Measurements from ENCODE around the gene IL17REL.
A peak's percentile ranks its signal among the peaks of the same experiment; 100 is the strongest.

Gene IL17REL

DNA sequence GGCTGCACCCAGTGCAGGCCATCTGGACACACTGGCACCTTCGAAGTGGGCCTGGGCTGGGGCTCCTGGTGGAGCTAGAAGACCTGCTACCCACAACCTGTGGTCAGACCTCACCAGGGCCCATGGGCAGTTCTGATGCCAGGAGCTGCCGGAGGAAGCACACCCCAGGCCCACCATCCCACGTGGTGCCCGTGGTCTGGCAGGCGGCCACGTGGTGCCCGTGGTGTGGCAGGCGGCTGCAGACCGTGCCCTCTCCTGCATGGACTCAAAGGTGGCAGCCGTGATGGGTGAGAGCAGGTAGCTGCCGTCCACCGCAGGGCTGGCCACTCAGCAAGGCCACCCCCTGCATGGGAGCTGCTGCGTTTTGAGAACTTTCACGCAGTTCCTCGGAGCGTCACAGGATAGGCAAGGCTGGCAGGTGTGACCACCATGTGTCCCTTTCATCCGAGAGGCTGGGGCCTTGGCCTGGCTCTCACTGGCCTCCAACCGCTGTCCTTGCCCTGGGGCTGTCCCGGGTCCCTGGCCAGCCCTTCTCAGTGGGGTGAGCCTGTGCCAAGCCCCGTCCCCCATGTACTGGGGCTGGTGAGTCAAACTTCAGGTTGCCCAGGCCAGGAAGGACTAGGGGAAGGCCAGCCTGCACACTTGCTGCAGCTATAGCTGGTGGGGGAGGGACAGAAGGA lies 3.9 kb upstream of the IL17REL start:
- DNase-seq (ENCODE audit: insufficient read length, low spot score) = no peak
- peak; percentile 63 for FAIRE-seq
- TF ChIP-seq POU2F2 (IDR thresholded peaks at IDR 0.05; ENCODE audit: low read depth, low read length) (no peak), SPI1 (IDR thresholded peaks at IDR 0.05; ENCODE audit: low read depth, low read length) (no peak), PAX5 (IDR thresholded peaks at IDR 0.05; ENCODE audit: insufficient read depth, low read length, severe bottlenecking) (no peak), POLR2AphosphoS5 (IDR thresholded peaks at IDR 0.05; ENCODE audit: low read depth, low read length) (no peak), POLR2A (IDR thresholded peaks at IDR 0.05; ENCODE audit: low read depth, low read length) (no peak), TAF1 (IDR thresholded peaks at IDR 0.05; ENCODE audit: low read depth, low read length) (no peak)

DNA sequence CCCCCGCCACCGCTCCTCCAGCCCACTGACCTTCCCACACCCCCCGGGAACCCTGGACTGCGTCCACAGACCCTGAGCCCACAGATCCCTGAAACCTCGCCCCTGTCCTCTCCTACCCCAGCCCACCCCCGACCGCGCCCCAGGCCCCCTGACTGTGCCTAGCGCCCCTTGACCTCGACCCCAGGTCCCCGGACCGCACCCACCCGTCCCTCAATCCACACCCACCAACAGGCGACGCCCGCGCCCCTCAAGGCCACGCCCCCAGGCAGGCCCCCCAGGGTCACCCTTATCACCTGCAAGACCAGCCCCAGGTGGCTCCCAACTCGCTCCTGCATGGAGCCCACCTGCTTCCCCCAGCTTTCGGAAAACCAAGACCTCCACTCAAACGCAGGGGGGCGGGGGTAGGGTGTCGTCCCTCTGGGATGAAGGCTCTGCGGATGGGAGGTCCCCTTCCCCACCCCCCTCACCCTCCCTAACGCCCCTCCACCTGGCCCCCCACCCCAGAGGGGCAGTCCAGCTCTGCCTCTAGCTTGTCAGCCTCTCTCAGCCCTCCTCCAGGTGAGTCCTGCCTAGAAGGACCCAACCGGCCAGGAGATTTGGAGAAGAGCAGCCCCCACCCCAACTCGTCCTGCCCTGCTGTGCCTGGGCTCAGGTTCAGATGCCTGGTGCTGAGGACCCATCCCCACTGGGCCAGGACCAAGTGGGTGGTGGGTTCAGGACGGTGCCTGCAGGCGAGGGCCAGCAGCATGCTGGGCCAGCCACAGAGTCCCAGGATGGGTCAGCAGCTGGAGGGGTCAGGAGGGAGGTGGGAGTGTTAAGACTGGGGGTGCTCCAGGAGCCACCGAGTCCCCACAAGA lies 3.1 kb upstream of the IL17REL start:
- DNase-seq (ENCODE audit: insufficient read length, low spot score) (peak; percentile 27), FAIRE-seq (no peak)
- TF ChIP-seq PAX5 (IDR thresholded peaks at IDR 0.05; ENCODE audit: insufficient read depth, low read length, severe bottlenecking) = no peak
- TF ChIP-seq SPI1 (IDR thresholded peaks at IDR 0.05; ENCODE audit: low read depth, low read length) = no peak
- no peak for TF ChIP-seq POLR2A (IDR thresholded peaks at IDR 0.05; ENCODE audit: low read depth, low read length)
- no peak for TF ChIP-seq POLR2AphosphoS5 (IDR thresholded peaks at IDR 0.05; ENCODE audit: low read depth, low read length)
- no peak for TF ChIP-seq POU2F2 (IDR thresholded peaks at IDR 0.05; ENCODE audit: low read depth, low read length)
- TF ChIP-seq TAF1 (IDR thresholded peaks at IDR 0.05; ENCODE audit: low read depth, low read length) = no peak

DNA sequence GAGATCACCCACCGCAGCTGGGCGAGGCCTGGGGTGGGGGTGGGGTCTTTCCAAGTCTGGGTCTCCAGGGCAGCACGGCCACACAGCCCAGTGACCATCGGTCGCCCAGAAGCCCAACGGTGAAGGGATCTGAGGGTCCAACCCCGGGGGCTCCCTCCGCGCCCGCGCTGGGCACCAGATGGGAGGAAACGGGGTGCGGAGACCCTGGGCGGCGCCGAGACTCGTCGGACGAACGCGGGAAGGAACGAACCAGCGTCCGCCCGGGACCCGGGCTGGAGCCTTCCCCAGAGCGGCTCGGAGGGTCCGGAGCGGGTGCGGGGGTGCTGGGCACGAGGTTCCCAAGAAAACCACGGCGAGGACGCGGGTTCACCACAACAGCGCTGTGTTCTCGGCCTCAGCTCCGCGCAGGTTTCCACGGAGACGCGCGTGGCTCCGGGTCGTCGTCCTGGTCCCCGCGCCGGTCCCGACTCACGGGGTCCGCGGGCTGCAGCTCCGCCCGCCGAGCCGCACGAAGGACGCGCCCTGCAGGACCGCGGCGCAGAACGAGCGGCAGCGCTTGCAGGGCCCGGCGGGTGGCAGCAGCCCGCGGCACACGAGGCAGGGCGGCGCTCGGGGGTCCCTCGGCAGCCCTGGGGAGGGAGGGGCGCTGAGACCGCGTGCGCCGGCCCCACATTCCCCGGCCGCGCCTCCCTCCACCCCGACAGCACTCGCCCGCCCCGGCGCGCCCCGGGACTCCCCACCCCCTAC lies 2.3 kb upstream of the IL17REL start:
- no peak for TF ChIP-seq POU2F2 (IDR thresholded peaks at IDR 0.05; ENCODE audit: low read depth, low read length)
- TF ChIP-seq PAX5 (IDR thresholded peaks at IDR 0.05; ENCODE audit: insufficient read depth, low read length, severe bottlenecking) = no peak
- no peak for TF ChIP-seq SPI1 (IDR thresholded peaks at IDR 0.05; ENCODE audit: low read depth, low read length)
- no peak for TF ChIP-seq POLR2A (IDR thresholded peaks at IDR 0.05; ENCODE audit: low read depth, low read length)
- no peak for TF ChIP-seq TAF1 (IDR thresholded peaks at IDR 0.05; ENCODE audit: low read depth, low read length)
- no peak for TF ChIP-seq POLR2AphosphoS5 (IDR thresholded peaks at IDR 0.05; ENCODE audit: low read depth, low read length)
- DNase-seq (ENCODE audit: insufficient read length, low spot score) (peak; percentile 51), FAIRE-seq (no peak)

DNA sequence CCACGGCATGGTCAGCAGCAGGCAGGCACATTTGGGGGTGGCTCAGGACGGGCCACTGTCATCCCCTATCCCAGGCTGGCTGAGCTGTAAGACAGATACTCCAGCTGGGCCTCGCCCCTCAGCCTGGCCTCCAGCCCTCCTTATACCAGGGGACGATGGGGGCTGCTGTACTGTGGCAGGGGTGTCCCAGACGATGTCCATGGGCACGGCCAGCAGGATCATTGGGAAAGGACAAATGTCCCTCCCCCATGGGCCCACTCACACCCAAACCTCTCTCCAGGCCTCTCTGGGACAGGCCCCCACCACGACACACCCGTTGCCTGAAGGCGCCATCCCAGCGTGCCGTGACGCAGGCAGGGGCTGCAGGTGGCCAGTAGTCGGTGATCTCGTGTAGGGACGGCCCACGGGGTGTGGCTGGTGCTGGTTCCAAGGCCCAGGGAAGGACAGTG lies 1.5 kb upstream of the IL17REL start:
- DNase-seq (ENCODE audit: insufficient read length, low spot score) = peak; percentile 36
- no peak for FAIRE-seq
- TF ChIP-seq PAX5 (IDR thresholded peaks at IDR 0.05; ENCODE audit: insufficient read depth, low read length, severe bottlenecking) (no peak), POLR2A (IDR thresholded peaks at IDR 0.05; ENCODE audit: low read depth, low read length) (no peak), POLR2AphosphoS5 (IDR thresholded peaks at IDR 0.05; ENCODE audit: low read depth, low read length) (no peak), TAF1 (IDR thresholded peaks at IDR 0.05; ENCODE audit: low read depth, low read length) (no peak), POU2F2 (IDR thresholded peaks at IDR 0.05; ENCODE audit: low read depth, low read length) (no peak), SPI1 (IDR thresholded peaks at IDR 0.05; ENCODE audit: low read depth, low read length) (no peak)

DNA sequence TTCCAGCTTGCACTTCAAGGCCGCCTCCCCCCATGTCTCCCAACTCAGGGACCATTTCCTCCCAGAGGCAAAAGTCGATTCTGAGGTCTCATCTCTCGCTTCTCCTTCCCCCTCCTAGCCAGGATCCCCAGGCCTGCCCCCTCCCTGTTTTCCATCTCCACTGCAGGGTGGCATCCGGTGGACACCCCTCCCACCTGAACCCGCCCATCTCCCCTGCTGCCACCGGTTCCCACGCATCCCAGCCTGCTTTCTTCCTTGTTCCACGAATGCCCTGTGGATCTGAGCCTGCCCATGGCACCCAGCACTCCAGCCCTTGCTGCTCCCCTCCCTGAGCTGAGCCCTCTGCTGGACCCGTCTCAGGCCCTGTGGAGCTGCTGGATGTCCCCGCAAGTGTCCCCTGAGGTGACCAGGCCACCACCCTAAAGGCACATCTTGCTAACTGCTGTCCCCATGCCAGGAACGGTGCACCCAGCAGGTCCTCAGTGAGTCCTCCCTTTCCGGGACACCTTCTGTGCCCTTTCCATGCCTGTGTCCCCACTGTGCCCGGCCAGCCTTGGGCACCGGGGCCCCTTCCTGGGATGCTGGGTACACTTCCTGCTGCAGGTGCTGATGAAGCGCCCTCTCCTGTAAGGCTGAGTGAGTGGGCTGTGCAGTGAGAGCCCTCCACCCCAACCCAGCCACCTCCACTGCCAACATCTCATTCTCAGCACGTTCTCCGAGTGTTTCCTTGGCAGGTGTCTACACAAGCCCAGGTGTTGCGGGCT lies 936 bp downstream of the IL17REL start:
- no peak for FAIRE-seq
- TF ChIP-seq POU2F2 (IDR thresholded peaks at IDR 0.05; ENCODE audit: low read depth, low read length) (no peak), TAF1 (IDR thresholded peaks at IDR 0.05; ENCODE audit: low read depth, low read length) (no peak), POLR2A (IDR thresholded peaks at IDR 0.05; ENCODE audit: low read depth, low read length) (no peak), POLR2AphosphoS5 (IDR thresholded peaks at IDR 0.05; ENCODE audit: low read depth, low read length) (no peak), SPI1 (IDR thresholded peaks at IDR 0.05; ENCODE audit: low read depth, low read length) (no peak), PAX5 (IDR thresholded peaks at IDR 0.05; ENCODE audit: insufficient read depth, low read length, severe bottlenecking) (no peak)
- peak; percentile 45 for DNase-seq (ENCODE audit: insufficient read length, low spot score)

DNA sequence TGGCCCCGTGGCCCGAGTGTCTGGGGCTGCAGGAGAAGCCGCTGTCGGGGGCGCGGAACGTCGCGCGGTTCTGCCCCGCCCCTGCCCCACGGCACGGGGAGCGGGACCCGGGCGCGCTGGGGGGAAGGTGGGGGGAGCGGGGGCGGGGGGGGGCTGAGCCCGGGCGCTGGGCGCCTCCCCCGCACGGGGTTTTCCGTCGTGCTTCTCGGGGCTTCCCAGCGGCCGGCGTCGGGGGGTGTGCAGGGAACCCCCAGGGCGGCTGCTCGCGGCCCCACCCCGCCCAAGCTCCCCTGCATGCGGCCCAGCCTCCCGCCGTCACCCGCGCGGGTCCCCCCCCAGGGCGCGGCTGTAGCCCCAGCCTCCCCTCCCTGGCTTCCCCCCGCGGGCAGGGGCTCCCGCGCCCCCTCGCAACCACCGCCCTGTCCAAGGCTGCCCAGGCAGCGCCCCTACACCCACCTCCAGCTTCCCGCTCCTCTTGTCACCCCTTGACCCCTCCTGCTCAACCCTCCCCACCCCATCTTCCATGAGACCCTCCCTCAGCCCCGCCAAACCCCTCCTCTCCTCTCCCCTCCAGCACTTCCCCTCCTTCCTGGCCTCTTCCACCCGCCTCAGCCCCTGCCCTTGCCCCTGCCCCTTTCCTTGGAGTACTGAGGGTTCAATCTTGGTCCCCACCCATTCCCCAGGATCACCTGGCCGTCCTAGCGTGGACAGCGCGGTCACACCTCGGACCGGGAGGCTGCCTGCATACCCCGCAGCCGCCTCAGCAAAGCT lies 1.7 kb downstream of the IL17REL start:
- DNase-seq (ENCODE audit: insufficient read length, low spot score) = peak; percentile 69
- FAIRE-seq = no peak
- no peak for TF ChIP-seq POLR2A (IDR thresholded peaks at IDR 0.05; ENCODE audit: low read depth, low read length)
- no peak for TF ChIP-seq POU2F2 (IDR thresholded peaks at IDR 0.05; ENCODE audit: low read depth, low read length)
- no peak for TF ChIP-seq PAX5 (IDR thresholded peaks at IDR 0.05; ENCODE audit: insufficient read depth, low read length, severe bottlenecking)
- no peak for TF ChIP-seq TAF1 (IDR thresholded peaks at IDR 0.05; ENCODE audit: low read depth, low read length)
- no peak for TF ChIP-seq SPI1 (IDR thresholded peaks at IDR 0.05; ENCODE audit: low read depth, low read length)
- TF ChIP-seq POLR2AphosphoS5 (IDR thresholded peaks at IDR 0.05; ENCODE audit: low read depth, low read length) = no peak

DNA sequence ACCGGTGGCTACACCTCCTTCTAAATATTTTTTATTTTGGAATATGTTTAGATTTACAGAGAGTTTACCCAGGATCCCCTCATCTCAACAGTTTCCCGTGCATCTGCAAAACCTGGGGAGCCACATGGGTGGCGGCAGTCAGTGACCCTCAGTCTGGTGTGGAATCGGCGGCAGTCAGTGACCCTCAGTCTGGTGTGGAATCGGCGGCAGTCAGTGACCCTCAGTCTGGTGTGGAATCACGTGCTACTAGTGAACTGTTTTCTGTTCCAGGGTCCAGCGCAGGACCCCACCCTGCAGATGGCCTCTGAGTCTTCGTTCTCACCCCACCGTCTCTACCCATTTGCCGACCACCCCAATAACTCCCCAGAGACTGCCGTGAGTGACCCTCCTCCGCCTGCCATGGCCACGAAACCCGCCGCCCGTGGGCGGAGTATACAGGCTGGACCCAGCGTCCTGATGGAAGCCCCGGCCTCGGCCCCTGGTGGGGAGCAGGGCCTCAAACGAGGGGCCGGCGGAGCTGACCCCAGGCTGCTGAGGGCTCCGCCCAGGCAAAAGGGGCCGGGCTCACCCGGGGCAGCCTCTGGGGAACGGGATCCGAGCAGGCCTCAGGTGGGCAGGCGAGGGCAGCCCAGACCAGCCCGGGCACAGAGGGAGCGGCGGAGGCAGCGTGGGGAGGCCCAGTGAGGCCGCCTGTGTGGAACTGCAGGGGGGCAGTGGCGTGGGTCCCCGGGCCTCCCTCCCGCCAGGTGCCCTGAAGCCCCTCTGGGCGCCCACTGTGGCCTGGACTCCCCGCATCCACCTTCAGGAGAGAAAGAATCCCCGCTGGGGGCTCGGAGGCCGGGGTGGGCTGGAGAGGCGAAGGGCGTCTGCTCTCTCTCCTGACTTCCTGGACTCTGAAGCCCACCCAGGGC lies 2.5 kb downstream of the IL17REL start:
- FAIRE-seq (peak; percentile 88), DNase-seq (ENCODE audit: insufficient read length, low spot score) (no peak)
- TF ChIP-seq POLR2A (IDR thresholded peaks at IDR 0.05; ENCODE audit: low read depth, low read length) = no peak
- TF ChIP-seq POLR2AphosphoS5 (IDR thresholded peaks at IDR 0.05; ENCODE audit: low read depth, low read length) = no peak
- no peak for TF ChIP-seq TAF1 (IDR thresholded peaks at IDR 0.05; ENCODE audit: low read depth, low read length)
- TF ChIP-seq SPI1 (IDR thresholded peaks at IDR 0.05; ENCODE audit: low read depth, low read length) = no peak
- no peak for TF ChIP-seq PAX5 (IDR thresholded peaks at IDR 0.05; ENCODE audit: insufficient read depth, low read length, severe bottlenecking)
- no peak for TF ChIP-seq POU2F2 (IDR thresholded peaks at IDR 0.05; ENCODE audit: low read depth, low read length)
